Testis (tissue), 3 donors: ENCODE data around the gene NBEAL1. TPM values are rescaled to one million over a fixed set of nuclear protein-coding genes. Genes with fewer than 3 reads are reported as not detected.

Experiments used
- DNase-seq: peaks from one replicate; pipeline ENCODE4 v3.0.0-alpha.2; 2019
- H3K27ac ChIP-seq, 2 donors: fragments of 200-600 bp; sonication (generic); one replicate each; pipeline ENCODE4 v1.5.1; 2019
- H3K27me3 ChIP-seq: fragments of 200-600 bp; sonication (generic); one replicate; pipeline ENCODE4 v1.5.1; 2019
- H3K36me3 ChIP-seq: fragments of 200-600 bp; sonication (generic); one replicate; pipeline ENCODE4 v1.5.1; 2017; ENCODE audit warnings: low read depth; ENCODE audit errors: missing control alignments
- H3K4me1 ChIP-seq: fragments of 200-600 bp; sonication (generic); one replicate; pipeline ENCODE4 v1.5.1; 2019
- H3K4me3 ChIP-seq, 2 donors: fragments of 200-600 bp; sonication (generic); one replicate each; pipeline ENCODE4 v1.5.1; 2017 to 2019
- H3K9me3 ChIP-seq: fragments of 200-600 bp; sonication (generic); one replicate; pipeline ENCODE4 v1.5.1; 2017
- POLR2A ChIP-seq: fragments of 450-650 bp; IDR thresholded peaks from one replicate; pipeline ENCODE4 v1.6.1; 2017; ENCODE audit warnings: antibody characterized with exemption, mild to moderate bottlenecking, moderate library complexity
- WGBS, 2 donors: methylation state at CpG; one replicate each; pipeline ENCODE4 v1.1.5; 2018; 5-methylcytosine and 5-hydroxymethylcytosine counted together
- intact Hi-C: fragments of 100-400 bp; cut with DNase I; formaldehyde crosslinking; loops from one replicate; pipeline ENCODE4 v1.15.1; 2023; ENCODE audit warnings: low total_unique reads
- polyA plus RNA-seq: library from polyadenylated mRNA; stranded (reverse); fragments of 350-450 nt; fragmentation: Illumina TruSeq; extraction: RNeasy Lipid Tissue Mini Kit (QIAGEN cat#74804); gene quantifications from one replicate; pipeline ENCODE4 v1.2.3, GENCODE V29; 2014; ENCODE audit warnings: low read depth, low replicate concordance; ENCODE audit not compliant: insufficient read depth
- total RNA-seq, 2 donors: library from RNA; depleted of rRNA; stranded (reverse); fragments of >200 nt; gene quantifications; one replicate each; pipeline ENCODE4 v1.2.3, GENCODE V29; 2016
- TF ChIP-seq, protein P1 (sequence below), 3 experiments: fragments of 450-650 bp in 2 of 3; fragments of 200-600 bp in 1 of 3; sonication (generic) in 1 of 3; IDR thresholded peaks; one replicate each; pipeline ENCODE4 v1.5.1; 2016 to 2019; ENCODE audit warnings: antibody characterized with exemption in 3 of 3, mild to moderate bottlenecking in 2 of 3, moderate library complexity in 1 of 3

The NBEAL1 gene
- total and polyA plus RNA-seq, 3 donors from 2014 or later: 7.6 to 43.0 (median 37.0) TPM

- peaks cover 9% of the 10 kb centered on the region for H3K4me1 ChIP-seq
- H3K27me3 ChIP-seq: no peaks in the 10 kb centered on the region
- 14 to 21% methylated on average over 22 of the region's 22 CpGs for WGBS, 2 donors
- H3K9me3 ChIP-seq: no peaks in the 10 kb centered on the region
- no peaks in the 10 kb centered on the region for H3K36me3 ChIP-seq
- intact Hi-C loops: no loop called here
- DNase-seq: no peak
- H3K27ac ChIP-seq: peak overlapping the region; percentile 98
- TF ChIP-seq, protein P1, sequence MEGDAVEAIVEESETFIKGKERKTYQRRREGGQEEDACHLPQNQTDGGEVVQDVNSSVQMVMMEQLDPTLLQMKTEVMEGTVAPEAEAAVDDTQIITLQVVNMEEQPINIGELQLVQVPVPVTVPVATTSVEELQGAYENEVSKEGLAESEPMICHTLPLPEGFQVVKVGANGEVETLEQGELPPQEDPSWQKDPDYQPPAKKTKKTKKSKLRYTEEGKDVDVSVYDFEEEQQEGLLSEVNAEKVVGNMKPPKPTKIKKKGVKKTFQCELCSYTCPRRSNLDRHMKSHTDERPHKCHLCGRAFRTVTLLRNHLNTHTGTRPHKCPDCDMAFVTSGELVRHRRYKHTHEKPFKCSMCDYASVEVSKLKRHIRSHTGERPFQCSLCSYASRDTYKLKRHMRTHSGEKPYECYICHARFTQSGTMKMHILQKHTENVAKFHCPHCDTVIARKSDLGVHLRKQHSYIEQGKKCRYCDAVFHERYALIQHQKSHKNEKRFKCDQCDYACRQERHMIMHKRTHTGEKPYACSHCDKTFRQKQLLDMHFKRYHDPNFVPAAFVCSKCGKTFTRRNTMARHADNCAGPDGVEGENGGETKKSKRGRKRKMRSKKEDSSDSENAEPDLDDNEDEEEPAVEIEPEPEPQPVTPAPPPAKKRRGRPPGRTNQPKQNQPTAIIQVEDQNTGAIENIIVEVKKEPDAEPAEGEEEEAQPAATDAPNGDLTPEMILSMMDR (IDR thresholded peaks at IDR 0.05): no peak
- TF ChIP-seq POLR2A: no peak
- peak overlapping the region; percentile 91 to 97 for H3K4me3 ChIP-seq
These were observed 223.6 kb downstream of the NBEAL1 start for GRCh38 chr2:203238292-203238703.

DNA sequence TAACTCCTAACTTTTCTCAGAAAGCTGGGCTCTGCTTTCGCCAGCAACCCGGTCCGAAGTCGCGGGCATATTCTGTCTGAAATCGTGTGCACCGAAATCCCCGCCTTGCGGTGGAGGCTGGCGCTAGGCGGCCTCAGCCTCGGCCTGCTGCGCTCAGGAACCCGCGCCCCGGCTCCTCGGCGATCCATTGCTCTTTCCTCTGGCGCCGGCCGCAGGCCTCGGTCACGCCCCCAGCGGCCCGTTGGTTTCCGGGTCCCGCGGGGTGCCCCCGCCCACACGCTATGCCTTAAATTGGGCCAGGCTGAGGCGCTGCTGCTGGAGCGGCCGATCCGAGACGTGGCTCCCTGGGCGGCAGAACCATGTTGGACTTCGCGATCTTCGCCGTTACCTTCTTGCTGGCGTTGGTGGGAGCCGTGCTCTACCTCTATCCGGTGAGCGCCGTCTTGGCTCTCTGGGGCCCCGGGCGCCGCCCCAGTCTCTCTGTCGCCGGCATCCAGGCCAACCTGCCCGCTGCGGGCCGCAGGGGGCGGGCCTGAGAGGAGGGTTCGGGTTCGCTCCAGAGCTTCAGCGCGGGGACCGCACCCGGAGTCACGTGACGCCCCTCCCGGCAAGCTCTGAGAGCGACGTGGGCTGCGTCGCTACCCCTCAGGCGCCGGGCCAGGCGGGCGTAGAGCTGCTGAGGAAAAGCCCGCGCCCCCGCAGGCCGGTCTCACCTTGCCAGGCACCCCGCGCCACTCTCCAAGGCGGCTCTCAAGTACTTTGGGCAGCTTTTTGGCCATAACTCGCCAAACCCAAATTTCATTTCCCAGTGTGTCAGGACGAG is 224.2 kb downstream of the NBEAL1 start, which contains the start of gene CYP20A1:
Gene CYP20A1 (plus strand): TSS at position 315 of the 823 bp plus-strand sequence. CDS start 45 bp downstream, at position 360.
- no peaks in the 10 kb centered on the region for H3K9me3 ChIP-seq
- intact Hi-C loops: no loop called here
- peak within 1 kb of the TSS; percentile 98 for H3K27ac ChIP-seq
- no peaks in the 10 kb centered on the region for H3K27me3 ChIP-seq
- peak; percentile 97 for DNase-seq
- 0% methylated on average over 5 to 66 of the region's 80 CpGs for WGBS, 2 donors
- peak within 1 kb of the TSS; percentile 91 to 97 for H3K4me3 ChIP-seq
- TF ChIP-seq, protein P1 (IDR thresholded peaks at IDR 0.05): peak; percentile 24 to 53 (median 52)
- TF ChIP-seq POLR2A: no peak
- H3K36me3 ChIP-seq: no peaks in the 10 kb centered on the region
- H3K4me1 ChIP-seq: peaks cover 9% of the 10 kb centered on the region

- peaks cover 9% of the 10 kb centered on the region for H3K4me1 ChIP-seq
- 38 to 56% methylated on average over 5 of the region's 5 CpGs for WGBS, 2 donors
- intact Hi-C loops: no loop called here
- DNase-seq: no peak
- H3K27ac ChIP-seq: peak overlapping the region in 1 of 2 donors; percentile 98
- no peaks in the 10 kb centered on the region for H3K27me3 ChIP-seq
- H3K4me3 ChIP-seq: peak overlapping the region in 1 of 2 donors; percentile 97
- H3K36me3 ChIP-seq: no peaks in the 10 kb centered on the region
- TF ChIP-seq, protein P1 (IDR thresholded peaks at IDR 0.05): no peak
- no peak for TF ChIP-seq POLR2A
- H3K9me3 ChIP-seq: no peaks in the 10 kb centered on the region
These were observed 225.8 kb downstream of the NBEAL1 start for GRCh38 chr2:203240491-203240890.

- intact Hi-C loops: no loop called here
- Histone ChIP-seq H3K27ac (no peak overlapping the region), H3K36me3 (no peaks in the 10 kb centered on the region), H3K27me3 (no peaks in the 10 kb centered on the region), H3K4me1 (peaks cover 9% of the 10 kb centered on the region), H3K9me3 (no peaks in the 10 kb centered on the region), H3K4me3 (no peak overlapping the region)
- no peak for TF ChIP-seq POLR2A
- TF ChIP-seq, protein P1 (IDR thresholded peaks at IDR 0.05): no peak
- 97% methylated on average over 6 of the region's 6 CpGs for WGBS, 2 donors
- DNase-seq: no peak
These were observed 227.8 kb downstream of the NBEAL1 start for GRCh38 chr2:203242518-203242917.
